22Rv1 (cell line): ENCODE measurements around the gene ADIPOR2.

Source experiments
- CTCF ChIP-seq: fragments of 450-650 bp; IDR thresholded peaks from 2 replicates; pipeline ENCODE4 v1.5.1; 2017; ENCODE audit warnings: mild to moderate bottlenecking
- ZFX ChIP-seq: fragments of 450-650 bp; IDR thresholded peaks from 2 replicates; pipeline ENCODE4 v1.6.1; 2017; ENCODE audit warnings: antibody characterized with exemption, borderline replicate concordance

DNA sequence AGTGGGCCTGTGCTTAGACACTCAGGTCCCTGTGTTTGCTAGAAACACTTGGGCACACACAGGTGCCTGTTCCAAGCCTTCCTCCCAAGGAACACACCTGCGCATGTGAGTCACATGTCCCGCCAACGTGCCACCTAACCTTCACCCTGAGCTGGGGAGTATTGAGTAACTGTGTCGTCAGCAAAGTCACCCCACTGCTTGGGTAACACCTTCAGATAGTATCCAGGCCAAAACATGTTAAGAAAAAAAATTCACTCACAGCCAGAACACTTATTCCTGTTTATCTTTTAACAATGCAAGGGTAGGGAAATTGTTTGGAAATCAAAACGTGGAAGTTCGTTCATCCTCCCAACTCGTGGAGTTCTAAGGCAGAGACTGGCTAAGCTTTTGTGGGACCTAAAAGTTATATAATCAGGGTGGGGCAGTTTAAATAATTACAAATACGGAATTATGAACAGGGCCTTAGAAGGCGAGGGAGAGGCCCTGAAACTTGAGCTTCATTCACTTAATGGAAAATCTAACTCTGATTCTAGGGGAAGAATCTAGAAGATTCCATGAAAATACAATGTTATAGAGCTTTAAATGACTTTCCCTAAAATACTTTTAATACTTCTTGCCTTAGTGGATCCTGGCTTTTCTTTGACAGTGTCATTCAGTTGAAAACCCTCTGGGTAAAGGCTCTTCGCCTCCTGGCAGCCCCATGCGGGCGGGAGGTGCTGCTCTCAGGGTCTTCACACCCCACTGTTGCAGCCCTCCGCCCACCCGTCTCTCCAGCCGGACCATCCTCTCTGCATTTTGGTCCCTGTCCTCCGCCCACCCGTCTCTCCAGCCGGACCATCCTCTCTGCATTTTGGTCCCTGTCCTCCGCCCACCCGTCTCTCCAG lies 30.3 kb upstream of the ADIPOR2 start:
- TF ChIP-seq CTCF: no peak
- no peak for TF ChIP-seq ZFX
